ENCODE measurements around the gene TOP2B.

TOP2B gene

GRCh38 chr3:25573386-25574171 lies 91.1 kb downstream of the TOP2B start:
- no peak for DNase-seq
- Histone ChIP-seq H3K27me3 (no peaks in the 10 kb centered on the region), H3K4me1 (peaks cover 0 to 18% (median 7%) of the 10 kb centered on the region in 4 donors), H3K4me3 (no peak overlapping the region), H3K27ac (peak overlapping the region; percentile 67 to 71), H3K9me3 (no peaks in the 10 kb centered on the region), H3K36me3 (peaks cover 0 to 16% (median 0%) of the 10 kb centered on the region in 3 donors)
- intact Hi-C loops (cut with DNase I; ENCODE audit: low total_unique reads) = loop anchor here (10.0 kb wide), 1 partner anchor 539 kb away; no protein-coding TSS in a partner anchor
- no peak for TF ChIP-seq CTCF (IDR thresholded peaks at IDR 0.05)

- DNase-seq = no peak
- no peak for TF ChIP-seq CTCF (IDR thresholded peaks at IDR 0.05)
- peaks cover 0 to 16% (median 0%) of the 10 kb centered on the region in 3 donors for H3K36me3 ChIP-seq
- H3K9me3 ChIP-seq = no peaks in the 10 kb centered on the region
- H3K4me1 ChIP-seq = peaks cover 0 to 18% (median 7%) of the 10 kb centered on the region in 4 donors
- H3K4me3 ChIP-seq = no peak overlapping the region
- H3K27me3 ChIP-seq = no peaks in the 10 kb centered on the region
- intact Hi-C loops (cut with DNase I; ENCODE audit: low total_unique reads) = loop anchor here (10.0 kb wide), 1 partner anchor 538 kb away; no protein-coding TSS in a partner anchor
- H3K27ac ChIP-seq = peak overlapping the region; percentile 67 to 71
Measured at GRCh38 chr3:25572919-25573385, 91.8 kb downstream of the TOP2B start.

GRCh38 chr3:25572336-25572735 lies 92.4 kb downstream of the TOP2B start:
- intact Hi-C loops (cut with DNase I; ENCODE audit: low total_unique reads) = loop anchor here (10.0 kb wide), 1 partner anchor 538 kb away; no protein-coding TSS in a partner anchor

GRCh38 chr3:25571285-25571684 lies 93.4 kb downstream of the TOP2B start:
- no peak for DNase-seq
- H3K27me3 ChIP-seq = no peaks in the 10 kb centered on the region
- H3K36me3 ChIP-seq = peaks cover 0 to 16% (median 0%) of the 10 kb centered on the region in 3 donors
- no peak for TF ChIP-seq CTCF (IDR thresholded peaks at IDR 0.05)
- intact Hi-C loops (cut with DNase I; ENCODE audit: low total_unique reads) = loop anchor here (10.0 kb wide), 1 partner anchor 536 kb away; no protein-coding TSS in a partner anchor
- no peaks in the 10 kb centered on the region for H3K9me3 ChIP-seq
- peaks cover 0 to 18% (median 7%) of the 10 kb centered on the region in 4 donors for H3K4me1 ChIP-seq
- H3K27ac ChIP-seq = no peak overlapping the region
- no peak overlapping the region for H3K4me3 ChIP-seq

More at GRCh38 chr3:25572336-25572735, 92.4 kb downstream of the TOP2B start:
- no peaks in the 10 kb centered on the region for H3K27me3 ChIP-seq
- H3K36me3 ChIP-seq = peaks cover 0 to 16% (median 0%) of the 10 kb centered on the region in 3 donors
- H3K27ac ChIP-seq = peak overlapping the region; percentile 67 to 71
- no peaks in the 10 kb centered on the region for H3K9me3 ChIP-seq
- no peak for DNase-seq
- no peak overlapping the region for H3K4me3 ChIP-seq
- TF ChIP-seq CTCF (IDR thresholded peaks at IDR 0.05) = no peak
- H3K4me1 ChIP-seq = peaks cover 0 to 18% (median 7%) of the 10 kb centered on the region in 4 donors

- Histone ChIP-seq H3K9me3 (no peaks in the 10 kb centered on the region), H3K27ac (no peak overlapping the region), H3K4me1 (peaks cover 0 to 12% (median 5%) of the 10 kb centered on the region in 4 donors), H3K4me3 (no peak overlapping the region), H3K36me3 (peaks cover 0 to 16% (median 0%) of the 10 kb centered on the region in 3 donors), H3K27me3 (no peaks in the 10 kb centered on the region)
- no peak for DNase-seq
- intact Hi-C loops (cut with DNase I; ENCODE audit: low total_unique reads) = no loop called here
- TF ChIP-seq CTCF (IDR thresholded peaks at IDR 0.05) = no peak
Measured at GRCh38 chr3:25568525-25569078, 96.1 kb downstream of the TOP2B start.
